Measurements from ENCODE around the gene CTNNA3. TPM values are rescaled to one million over a fixed set of nuclear protein-coding genes. Genes with fewer than 3 reads are reported as not detected.

Gene CTNNA3
- total and polyA plus RNA-seq, 9 donors = 4.1 to 18.8 (median 6.3) TPM

DNA sequence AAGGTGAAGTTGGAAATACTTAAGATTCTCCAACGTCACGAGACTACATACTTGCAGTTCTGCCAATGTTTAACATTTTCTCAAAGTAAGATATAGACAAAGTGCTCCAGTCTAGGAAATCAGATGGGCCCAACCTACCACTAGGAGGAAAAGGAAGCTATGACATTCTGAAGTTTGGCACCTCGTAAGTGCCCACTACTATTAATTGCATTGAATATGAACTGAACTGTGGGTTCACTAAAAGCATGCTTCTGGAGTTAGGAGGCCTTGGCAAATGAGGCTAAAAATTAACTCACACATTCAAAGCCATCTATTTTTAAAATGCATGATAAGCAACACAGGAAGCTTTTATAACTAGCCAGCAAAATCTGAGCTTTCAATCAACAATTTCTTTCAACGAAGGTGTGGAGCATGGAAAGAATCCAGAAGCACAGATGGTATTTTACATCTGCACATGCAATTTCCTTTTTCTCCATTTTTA, 620.5 kb downstream of the CTNNA3 start:
- peak; percentile 12 for DNase-seq
- no peak overlapping the region for H3K27ac ChIP-seq (ENCODE audit: low read length)
- WGBS (ENCODE audit: insufficient coverage) = no CpG with 5 or more reads among the region's 4 CpGs

GRCh38 chr10:67072654-67073053, 623.3 kb downstream of the CTNNA3 start:
- no peak overlapping the region for H3K27ac ChIP-seq (ENCODE audit: low read length)
- H3K27me3 ChIP-seq (ENCODE audit: control insufficient read depth, insufficient read depth, low read length) = no peaks in the 10 kb centered on the region
- WGBS (ENCODE audit: insufficient coverage) = 45% methylated on average over 1 of the region's 1 CpG
- no peaks in the 10 kb centered on the region for H3K4me1 ChIP-seq (ENCODE audit: control insufficient read depth, insufficient read depth, low read length)
- no peak for DNase-seq
- no peak overlapping the region for H3K4me3 ChIP-seq (ENCODE audit: low read length)
- H3K9me3 ChIP-seq (replicated peaks; ENCODE audit: control insufficient read depth, low read depth, low read length) = no peaks in the 10 kb centered on the region
- no peaks in the 10 kb centered on the region for H3K36me3 ChIP-seq (ENCODE audit: control insufficient read depth, insufficient read depth, low read length)

More for the DNA sequence above, 620.5 kb downstream of the CTNNA3 start:
- Histone ChIP-seq H3K4me1 (ENCODE audit: control insufficient read depth, insufficient read depth, low read length) (no peaks in the 10 kb centered on the region), H3K27me3 (ENCODE audit: control insufficient read depth, insufficient read depth, low read length) (no peaks in the 10 kb centered on the region), H3K36me3 (ENCODE audit: control insufficient read depth, insufficient read depth, low read length) (no peaks in the 10 kb centered on the region), H3K9me3 (replicated peaks; ENCODE audit: control insufficient read depth, low read depth, low read length) (no peaks in the 10 kb centered on the region), H3K4me3 (ENCODE audit: low read length) (no peak overlapping the region)

DNA sequence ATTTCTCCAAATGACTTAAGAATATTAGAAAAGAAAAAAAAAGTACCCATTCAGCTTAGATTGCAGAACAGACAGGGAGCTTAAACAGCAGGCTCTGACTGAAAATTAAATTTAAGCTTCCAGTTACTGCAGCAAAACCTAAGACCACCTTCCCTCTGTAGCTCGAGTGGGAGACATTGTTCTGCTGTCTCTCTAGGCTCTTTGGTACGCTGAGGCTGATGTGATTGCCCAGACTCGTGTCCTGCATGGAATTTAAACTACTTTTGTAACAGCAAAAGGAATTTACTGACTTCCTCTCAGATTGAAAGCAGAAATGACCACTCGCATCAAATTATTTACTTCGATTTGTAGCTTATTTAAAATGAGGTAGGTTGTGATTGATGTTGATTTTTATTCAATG, 645.6 kb downstream of the CTNNA3 start:
- Histone ChIP-seq H3K36me3 (ENCODE audit: control insufficient read depth, insufficient read depth, low read length) (no peaks in the 10 kb centered on the region), H3K4me1 (ENCODE audit: control insufficient read depth, insufficient read depth, low read length) (no peaks in the 10 kb centered on the region), H3K27me3 (ENCODE audit: control insufficient read depth, insufficient read depth, low read length) (no peaks in the 10 kb centered on the region), H3K9me3 (replicated peaks; ENCODE audit: control insufficient read depth, low read depth, low read length) (no peaks in the 10 kb centered on the region), H3K27ac (ENCODE audit: low read length) (no peak overlapping the region), H3K4me3 (ENCODE audit: low read length) (no peak overlapping the region)
- DNase-seq = no peak
- WGBS (ENCODE audit: insufficient coverage) = no CpG with 5 or more reads among the region's 5 CpGs

GRCh38 chr10:67049988-67050387, 646.0 kb downstream of the CTNNA3 start:
- H3K27ac ChIP-seq (ENCODE audit: low read length) = no peak overlapping the region
- H3K27me3 ChIP-seq (ENCODE audit: control insufficient read depth, insufficient read depth, low read length) = no peaks in the 10 kb centered on the region
- no peak for DNase-seq
- no peaks in the 10 kb centered on the region for H3K36me3 ChIP-seq (ENCODE audit: control insufficient read depth, insufficient read depth, low read length)
- WGBS (ENCODE audit: insufficient coverage) = no CpG with 5 or more reads among the region's 3 CpGs
- no peaks in the 10 kb centered on the region for H3K9me3 ChIP-seq (replicated peaks; ENCODE audit: control insufficient read depth, low read depth, low read length)
- H3K4me1 ChIP-seq (ENCODE audit: control insufficient read depth, insufficient read depth, low read length) = no peaks in the 10 kb centered on the region
- no peak overlapping the region for H3K4me3 ChIP-seq (ENCODE audit: low read length)

- Histone ChIP-seq H3K27me3 (ENCODE audit: control insufficient read depth, insufficient read depth, low read length) (no peaks in the 10 kb centered on the region), H3K4me3 (ENCODE audit: low read length) (no peak overlapping the region), H3K9me3 (replicated peaks; ENCODE audit: control insufficient read depth, low read depth, low read length) (no peaks in the 10 kb centered on the region), H3K4me1 (ENCODE audit: control insufficient read depth, insufficient read depth, low read length) (no peaks in the 10 kb centered on the region), H3K36me3 (ENCODE audit: control insufficient read depth, insufficient read depth, low read length) (no peaks in the 10 kb centered on the region), H3K27ac (ENCODE audit: low read length) (no peak overlapping the region)
- no peak for DNase-seq
- WGBS (ENCODE audit: insufficient coverage) = no CpG with 5 or more reads among the region's 3 CpGs
Measured at GRCh38 chr10:67046507-67046906, 649.5 kb downstream of the CTNNA3 start.

GRCh38 chr10:67045404-67045803, 650.6 kb downstream of the CTNNA3 start:
- WGBS (ENCODE audit: insufficient coverage) = 94% methylated on average over 13 of the region's 22 CpGs
- H3K27me3 ChIP-seq (ENCODE audit: control insufficient read depth, insufficient read depth, low read length) = no peaks in the 10 kb centered on the region
- H3K4me3 ChIP-seq (ENCODE audit: low read length) = no peak overlapping the region
- no peaks in the 10 kb centered on the region for H3K4me1 ChIP-seq (ENCODE audit: control insufficient read depth, insufficient read depth, low read length)
- no peaks in the 10 kb centered on the region for H3K36me3 ChIP-seq (ENCODE audit: control insufficient read depth, insufficient read depth, low read length)
- no peaks in the 10 kb centered on the region for H3K9me3 ChIP-seq (replicated peaks; ENCODE audit: control insufficient read depth, low read depth, low read length)
- DNase-seq = no peak
- H3K27ac ChIP-seq (ENCODE audit: low read length) = no peak overlapping the region

DNA sequence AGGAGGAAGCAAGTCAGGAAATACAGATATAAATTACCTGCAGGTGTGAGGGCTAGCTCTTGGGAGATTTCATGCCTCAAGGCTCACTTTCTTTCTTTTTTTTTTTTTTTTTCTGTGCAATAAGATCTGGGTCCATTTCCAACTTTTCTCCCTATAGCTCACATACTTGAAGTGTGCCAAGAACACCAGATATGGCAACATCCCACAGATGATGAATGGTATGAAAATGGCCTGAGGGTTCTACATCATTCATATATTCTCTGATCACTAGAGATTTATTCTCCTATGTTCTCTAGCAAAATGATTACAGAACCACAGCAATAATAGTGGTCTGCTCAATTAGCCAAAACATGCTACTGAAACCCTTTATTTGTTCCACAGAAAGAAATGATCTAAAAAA, 653.0 kb downstream of the CTNNA3 start:
- Histone ChIP-seq H3K9me3 (replicated peaks; ENCODE audit: control insufficient read depth, low read depth, low read length) (no peaks in the 10 kb centered on the region), H3K4me3 (ENCODE audit: low read length) (no peak overlapping the region), H3K36me3 (ENCODE audit: control insufficient read depth, insufficient read depth, low read length) (no peaks in the 10 kb centered on the region), H3K27ac (ENCODE audit: low read length) (no peak overlapping the region), H3K27me3 (ENCODE audit: control insufficient read depth, insufficient read depth, low read length) (no peaks in the 10 kb centered on the region), H3K4me1 (ENCODE audit: control insufficient read depth, insufficient read depth, low read length) (no peaks in the 10 kb centered on the region)
- no peak for DNase-seq

DNA sequence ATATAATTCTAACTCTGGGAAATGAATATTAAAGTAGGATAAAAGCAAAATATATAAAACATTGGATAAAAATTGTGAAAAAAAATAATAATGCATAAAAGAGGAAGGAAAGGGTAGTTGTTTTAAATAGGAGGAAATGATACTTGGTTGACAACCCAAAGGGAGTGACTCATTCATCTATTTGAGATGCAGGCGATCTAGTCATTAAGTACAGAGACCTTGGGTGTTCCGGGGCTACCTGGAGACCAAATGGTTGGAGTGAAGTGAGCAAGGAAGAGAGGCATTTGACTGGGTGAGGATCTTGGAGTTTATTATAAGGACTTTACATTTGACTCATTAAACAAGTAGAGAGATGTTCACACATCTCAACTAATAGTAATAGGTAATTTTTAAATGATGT, 659.2 kb downstream of the CTNNA3 start:
- Histone ChIP-seq H3K27ac (ENCODE audit: low read length) (no peak overlapping the region), H3K27me3 (ENCODE audit: control insufficient read depth, insufficient read depth, low read length) (no peaks in the 10 kb centered on the region), H3K4me1 (ENCODE audit: control insufficient read depth, insufficient read depth, low read length) (no peaks in the 10 kb centered on the region), H3K9me3 (replicated peaks; ENCODE audit: control insufficient read depth, low read depth, low read length) (no peaks in the 10 kb centered on the region), H3K4me3 (ENCODE audit: low read length) (no peak overlapping the region), H3K36me3 (ENCODE audit: control insufficient read depth, insufficient read depth, low read length) (no peaks in the 10 kb centered on the region)
- DNase-seq = no peak
- WGBS (ENCODE audit: insufficient coverage) = 86% methylated on average over 1 of the region's 2 CpGs

- Histone ChIP-seq H3K4me1 (ENCODE audit: control insufficient read depth, insufficient read depth, low read length) (no peaks in the 10 kb centered on the region), H3K27ac (ENCODE audit: low read length) (no peak overlapping the region), H3K36me3 (ENCODE audit: control insufficient read depth, insufficient read depth, low read length) (no peaks in the 10 kb centered on the region), H3K4me3 (ENCODE audit: low read length) (no peak overlapping the region), H3K27me3 (ENCODE audit: control insufficient read depth, insufficient read depth, low read length) (no peaks in the 10 kb centered on the region), H3K9me3 (replicated peaks; ENCODE audit: control insufficient read depth, low read depth, low read length) (no peaks in the 10 kb centered on the region)
- DNase-seq = no peak
- 97% methylated on average over 8 of the region's 9 CpGs for WGBS (ENCODE audit: insufficient coverage)
Measured at GRCh38 chr10:67033878-67034277, 662.1 kb downstream of the CTNNA3 start.

- peak; percentile 19 for DNase-seq
- no peak overlapping the region for H3K4me3 ChIP-seq (ENCODE audit: low read length)
- H3K27me3 ChIP-seq (ENCODE audit: control insufficient read depth, insufficient read depth, low read length) = no peaks in the 10 kb centered on the region
- no peaks in the 10 kb centered on the region for H3K36me3 ChIP-seq (ENCODE audit: control insufficient read depth, insufficient read depth, low read length)
- H3K27ac ChIP-seq (ENCODE audit: low read length) = no peak overlapping the region
- no peaks in the 10 kb centered on the region for H3K4me1 ChIP-seq (ENCODE audit: control insufficient read depth, insufficient read depth, low read length)
- H3K9me3 ChIP-seq (replicated peaks; ENCODE audit: control insufficient read depth, low read depth, low read length) = no peaks in the 10 kb centered on the region
Measured at GRCh38 chr10:67022099-67022498, 673.9 kb downstream of the CTNNA3 start.

DNA sequence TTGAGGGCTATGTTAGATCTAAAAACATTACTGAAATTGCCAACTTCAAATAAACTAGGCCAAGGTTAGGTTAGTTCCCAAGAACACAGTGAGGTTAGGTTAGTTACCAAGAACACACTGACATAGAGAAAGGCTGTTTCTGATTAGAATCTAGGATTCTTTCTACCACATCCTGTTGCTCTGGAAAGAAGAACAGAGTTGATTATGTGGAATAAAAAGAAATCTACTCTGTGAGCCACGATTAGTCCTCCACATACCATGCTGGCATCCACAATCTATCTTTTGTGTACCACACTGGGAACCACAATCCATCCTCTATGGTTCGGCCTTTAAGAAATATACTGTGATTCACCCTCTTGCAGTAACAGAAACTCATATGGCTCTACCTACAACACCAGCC, 678.8 kb downstream of the CTNNA3 start:
- no peaks in the 10 kb centered on the region for H3K27me3 ChIP-seq (ENCODE audit: control insufficient read depth, insufficient read depth, low read length)
- H3K4me3 ChIP-seq (ENCODE audit: low read length) = no peak overlapping the region
- no peak overlapping the region for H3K27ac ChIP-seq (ENCODE audit: low read length)
- H3K36me3 ChIP-seq (ENCODE audit: control insufficient read depth, insufficient read depth, low read length) = no peaks in the 10 kb centered on the region
- WGBS (ENCODE audit: insufficient coverage) = no CpG with 5 or more reads among the region's 2 CpGs
- no peak for DNase-seq
- no peaks in the 10 kb centered on the region for H3K4me1 ChIP-seq (ENCODE audit: control insufficient read depth, insufficient read depth, low read length)
- no peaks in the 10 kb centered on the region for H3K9me3 ChIP-seq (replicated peaks; ENCODE audit: control insufficient read depth, low read depth, low read length)

Measured in muscle of leg (tissue), 11 donors.